GM19397 (cell line): ENCODE data around the gene GEMIN2.
"Not testable (repeated sequence)": the region's sequence is repeated elsewhere in the genome, so short reads cannot be mapped to it uniquely, and the experiment has no call there.

Experiments
- ATAC-seq: cut with Tn5 transposase; IDR thresholded peaks from one replicate; pipeline ENCODE4 v1.9.1; 2021; ENCODE audit warnings: mild to moderate bottlenecking, moderate library complexity; ENCODE audit not compliant: unreplicated experiment

The GEMIN2 gene

GRCh38 chr14:39175445-39176262 lies 61.5 kb downstream of the GEMIN2 start:
- ATAC-seq = peak; percentile 11

GRCh38 chr14:39176263-39177167 lies 62.4 kb downstream of the GEMIN2 start:
- ATAC-seq = no peak

- no peak for ATAC-seq
Measured at GRCh38 chr14:39177168-39177545, 63.0 kb downstream of the GEMIN2 start.

- ATAC-seq = no peak
Measured at GRCh38 chr14:39179042-39179441, 64.9 kb downstream of the GEMIN2 start.

- no peak for ATAC-seq
Measured at GRCh38 chr14:39180553-39180952, 66.4 kb downstream of the GEMIN2 start.

- ATAC-seq = no peak
Measured at GRCh38 chr14:39181026-39181692, 67.0 kb downstream of the GEMIN2 start.

- no peak for ATAC-seq
Measured at GRCh38 chr14:39181693-39182047, 67.5 kb downstream of the GEMIN2 start.

- no peak for ATAC-seq
Measured at GRCh38 chr14:39182770-39183684, 68.9 kb downstream of the GEMIN2 start.

- not testable (repeated sequence) for ATAC-seq
Measured at GRCh38 chr14:39183685-39184003, 69.5 kb downstream of the GEMIN2 start.

- no peak for ATAC-seq
Measured at GRCh38 chr14:39184628-39185255, 70.6 kb downstream of the GEMIN2 start.

- no peak for ATAC-seq
Measured at GRCh38 chr14:39185256-39186049, 71.3 kb downstream of the GEMIN2 start.
